Panc1 (cell line): Measurements from ENCODE around the gene TSHZ2. TPM values are rescaled to one million over a fixed set of nuclear protein-coding genes. Genes with fewer than 3 reads are reported as not detected.

Experiments
- ATAC-seq: fragments of 200-7000 bp; cut with Tn5 transposase; 2 replicates; pipeline ENCODE4 v1.9.1; 2020; ENCODE audit warnings: mild to moderate bottlenecking, moderate library complexity
- BruUV-seq: library from RNA; stranded (reverse); fragments of 400-500 nt; replicated peaks from 2 replicates; lab custom pipeline; 2021; lab: Mats Ljungman, UMichigan
- CTCF ChIA-PET: fragments of 300-600 bp; sonication (Branson Sonifier 250); formaldehyde crosslinking; loops from one replicate; lab custom pipeline; 2022; ENCODE audit warnings: antibody characterized with exemption; lab: Charles Lee
- POLR2A ChIA-PET: fragments of 300-600 bp; sonication (Branson Sonifier 250); formaldehyde crosslinking; loops from one replicate; lab custom pipeline; 2022; ENCODE audit warnings: antibody characterized with exemption; lab: Charles Lee
- DNase-seq: peaks from one replicate; pipeline ENCODE4 v3.0.0-alpha.2; 2010; ENCODE audit warnings: low read depth, low spot score
- H3K27ac ChIP-seq: 2 replicates; pipeline ENCODE4 v1.5.1; 2011; ENCODE audit warnings: mild to moderate bottlenecking, low read length, inconsistent platforms
- H3K27me3 ChIP-seq: fragments of 200-500 bp; sonication (Bioruptor generic); 2 replicates; pipeline ENCODE4 v1.6.0; 2014; ENCODE audit warnings: low read length, inconsistent platforms; ENCODE audit not compliant: control insufficient read depth, insufficient read depth
- H3K36me3 ChIP-seq: fragments of 200-500 bp; sonication (Bioruptor generic); 2 replicates; pipeline ENCODE4 v1.5.1; 2014; ENCODE audit warnings: inconsistent platforms, mild to moderate bottlenecking, low read length, moderate library complexity; ENCODE audit not compliant: control insufficient read depth, insufficient read depth
- H3K4me1 ChIP-seq: 2 replicates; pipeline ENCODE4 v1.5.1; 2011; ENCODE audit warnings: inconsistent platforms, mild to moderate bottlenecking, low read length, moderate library complexity; ENCODE audit not compliant: control insufficient read depth, insufficient read depth
- H3K4me3 ChIP-seq, 2 experiments: 2 replicates each; pipeline ENCODE4 v1.5.1; 2011 to 2012; ENCODE audit warnings: low read depth in 2 of 2, low read length in 2 of 2, mild to moderate bottlenecking in 2 of 2, inconsistent platforms in 1 of 2, moderate library complexity in 1 of 2
- H3K9me3 ChIP-seq: fragments of 200-500 bp; sonication (Bioruptor generic); 2 replicates; pipeline ENCODE4 v1.5.1; 2014; ENCODE audit warnings: low read depth, mild to moderate bottlenecking, inconsistent platforms, low read length, moderate library complexity; ENCODE audit not compliant: control insufficient read depth, insufficient read depth
- POLR2AphosphoS5 ChIP-seq: IDR thresholded peaks from 2 replicates; pipeline ENCODE4 v1.6.1; 2012; ENCODE audit warnings: mild to moderate bottlenecking, low read depth, low read length, moderate library complexity
- REST ChIP-seq, 2 experiments: IDR thresholded peaks; 2 replicates each; pipeline ENCODE4 v1.6.1; 2011 to 2012; ENCODE audit warnings: low read depth in 2 of 2, control low read depth in 1 of 2, low read length in 1 of 2, mild to moderate bottlenecking in 1 of 2, moderate library complexity in 1 of 2; ENCODE audit not compliant: insufficient read depth in 1 of 2
- SIN3A ChIP-seq: IDR thresholded peaks from 2 replicates; pipeline ENCODE4 v1.6.1; 2012; ENCODE audit warnings: low read depth, mild to moderate bottlenecking, low read length, moderate library complexity, borderline replicate concordance; ENCODE audit not compliant: insufficient read depth
- TCF7L2 ChIP-seq: IDR thresholded peaks from 2 replicates; pipeline ENCODE4 v1.6.1; 2011; ENCODE audit warnings: mild to moderate bottlenecking, low read depth, low read length, inconsistent platforms
- in situ Hi-C: cut with HindIII; loops from 2 replicates; pipeline ENCODE4 v1.10.0; 2016; ENCODE audit warnings: low sequenced_read_pairs, low pct_unique_long_range_greater_than_20kb
- intact Hi-C: fragments of 100-400 bp; cut with micrococcal nuclease; formaldehyde crosslinking; loops from one replicate; pipeline ENCODE4 v1.10.0; 2022; ENCODE audit not compliant: unreplicated experiment
- total RNA-seq: library from RNA; stranded (reverse); gene quantifications from one replicate; pipeline ENCODE4 v1.2.1, GENCODE V29; 2021; ENCODE audit not compliant: unreplicated experiment
- TF ChIP-seq, protein P1 (sequence below): fragments of 450-650 bp; IDR thresholded peaks from 2 replicates; pipeline ENCODE4 v1.5.1; 2017; ENCODE audit warnings: mild to moderate bottlenecking

Gene TSHZ2
- total RNA-seq, 1 experiment from 2014 or later = 0.36 TPM

- H3K36me3 ChIP-seq = no peaks in the 10 kb centered on the region
- DNase-seq (no peak), ATAC-seq (no peak)
- no peak overlapping the region for H3K27ac ChIP-seq
- intact Hi-C loops (no loop called here), in situ Hi-C loops (no loop called here)
- TF ChIP-seq, protein P1, sequence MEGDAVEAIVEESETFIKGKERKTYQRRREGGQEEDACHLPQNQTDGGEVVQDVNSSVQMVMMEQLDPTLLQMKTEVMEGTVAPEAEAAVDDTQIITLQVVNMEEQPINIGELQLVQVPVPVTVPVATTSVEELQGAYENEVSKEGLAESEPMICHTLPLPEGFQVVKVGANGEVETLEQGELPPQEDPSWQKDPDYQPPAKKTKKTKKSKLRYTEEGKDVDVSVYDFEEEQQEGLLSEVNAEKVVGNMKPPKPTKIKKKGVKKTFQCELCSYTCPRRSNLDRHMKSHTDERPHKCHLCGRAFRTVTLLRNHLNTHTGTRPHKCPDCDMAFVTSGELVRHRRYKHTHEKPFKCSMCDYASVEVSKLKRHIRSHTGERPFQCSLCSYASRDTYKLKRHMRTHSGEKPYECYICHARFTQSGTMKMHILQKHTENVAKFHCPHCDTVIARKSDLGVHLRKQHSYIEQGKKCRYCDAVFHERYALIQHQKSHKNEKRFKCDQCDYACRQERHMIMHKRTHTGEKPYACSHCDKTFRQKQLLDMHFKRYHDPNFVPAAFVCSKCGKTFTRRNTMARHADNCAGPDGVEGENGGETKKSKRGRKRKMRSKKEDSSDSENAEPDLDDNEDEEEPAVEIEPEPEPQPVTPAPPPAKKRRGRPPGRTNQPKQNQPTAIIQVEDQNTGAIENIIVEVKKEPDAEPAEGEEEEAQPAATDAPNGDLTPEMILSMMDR = no peak
- no peak for TF ChIP-seq SIN3A
- TF ChIP-seq REST (IDR thresholded peaks at IDR 0.05; ENCODE audit: insufficient read depth in 1 of 2, low read depth in 2 of 2, low read length in 1 of 2) = no peak
- TF ChIP-seq TCF7L2 = no peak
- no peak for TF ChIP-seq POLR2AphosphoS5
- BruUV-seq = no TSS peak
- CTCF ChIA-PET = no interaction called here
- H3K4me3 ChIP-seq = no peak overlapping the region
- POLR2A ChIA-PET = no interaction called here
- no peaks in the 10 kb centered on the region for H3K4me1 ChIP-seq
- H3K27me3 ChIP-seq = peaks cover 2% of the 10 kb centered on the region; the same call in 1 of the 2 replicates
- H3K9me3 ChIP-seq = no peaks in the 10 kb centered on the region
These were observed 80.2 kb downstream of the TSHZ2 start for GRCh38 chr20:53052380-53052779.

DNA sequence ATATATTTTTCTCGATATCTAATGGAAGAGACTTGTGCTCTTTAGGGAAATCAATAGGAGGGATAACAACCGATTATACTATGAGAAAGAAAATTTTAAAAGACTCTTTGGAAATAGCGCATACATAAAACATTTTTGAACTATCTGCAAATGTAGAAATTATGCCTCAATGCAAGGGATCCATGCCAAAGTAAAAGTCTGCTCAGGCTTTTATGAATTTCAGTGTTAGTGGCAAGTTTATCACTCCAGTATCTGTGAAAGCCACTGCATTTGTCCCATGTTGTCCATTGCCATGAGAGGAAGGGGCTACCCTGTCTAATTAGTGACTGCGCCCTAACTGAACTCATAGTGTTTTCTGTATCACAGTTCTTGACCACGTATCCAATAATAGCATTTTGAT is 81.4 kb downstream of the TSHZ2 start:
- no peaks in the 10 kb centered on the region for H3K4me1 ChIP-seq
- no TSS peak for BruUV-seq
- no peak overlapping the region for H3K27ac ChIP-seq
- H3K27me3 ChIP-seq = peaks cover 2% of the 10 kb centered on the region; the same call in 1 of the 2 replicates
- H3K36me3 ChIP-seq = no peaks in the 10 kb centered on the region
- in situ Hi-C loops (no loop called here), intact Hi-C loops (no loop called here)
- TF ChIP-seq SIN3A (no peak), REST (IDR thresholded peaks at IDR 0.05; ENCODE audit: insufficient read depth in 1 of 2, low read depth in 2 of 2, low read length in 1 of 2) (no peak), POLR2AphosphoS5 (no peak), TCF7L2 (no peak)
- TF ChIP-seq, protein P1 = no peak
- H3K4me3 ChIP-seq = no peak overlapping the region
- ATAC-seq (no peak), DNase-seq (no peak)
- ChIA-PET CTCF (no interaction called here), POLR2A (no interaction called here)
- H3K9me3 ChIP-seq = no peaks in the 10 kb centered on the region
